ENCODE data around the gene VPS37D. TPM values are rescaled to one million over a fixed set of nuclear protein-coding genes. Genes with fewer than 3 reads are reported as not detected.

VPS37D gene
- total RNA-seq (2022; extraction: Qiagen RNA extraction), result 2.4 to 6.4 TPM (median 4.7 TPM) in 5 replicates

GRCh38 chr7:73667344-73668102, at the start of gene VPS37D:
TSS of gene VPS37D (plus strand) at chr7:73667831. CDS start at chr7:73667959, 128 bp downstream.

GRCh38 chr7:73623798-73624668, 43.6 kb upstream of the VPS37D start, which contains the start of gene MLXIPL:
TSS of gene MLXIPL (minus strand) at chr7:73624522. CDS start at chr7:73624492, 30 bp downstream.

GRCh38 chr7:73683056-73683787, 15.6 kb downstream of the VPS37D start, which contains the start of the genes BUD23 and DNAJC30:
TSS of gene BUD23 (plus strand) at chr7:73683597. CDS start at chr7:73683626, 29 bp downstream.
TSS of gene DNAJC30 (minus strand) at chr7:73683453. CDS start at chr7:73683423, 30 bp downstream.

GRCh38 chr7:73718905-73719805, 51.5 kb downstream of the VPS37D start, which contains the start of gene STX1A:
TSS of gene STX1A (minus strand) at chr7:73719669. CDS start at chr7:73719631, 38 bp downstream.

Other genes with a start within 250 kb of the VPS37D start
- 1.0 to 2.2 TPM (median 1.8 TPM) in 5 replicates for gene FZD9, start 234.1 kb upstream of the VPS37D start, total RNA-seq (2022; extraction: Qiagen RNA extraction)
- 50.4 to 65.4 TPM (median 57.5 TPM) in 5 replicates for gene BAZ1B, start 145.5 kb upstream of the VPS37D start, total RNA-seq (2022; extraction: Qiagen RNA extraction)
- gene BCL7B, start 110.1 kb upstream of the VPS37D start, total RNA-seq (2022; extraction: Qiagen RNA extraction), result 60.4 to 77.9 TPM (median 68.9 TPM) in 5 replicates
- gene TBL2, start 89.3 kb upstream of the VPS37D start, total RNA-seq (2022; extraction: Qiagen RNA extraction), result 50.9 to 57.8 TPM (median 53.4 TPM) in 5 replicates
- gene MLXIPL, start 43.3 kb upstream of the VPS37D start, total RNA-seq (2022; extraction: Qiagen RNA extraction), result 0.45 to 2.1 TPM (median 1.1 TPM) in 5 replicates
- 7.5 to 10.5 TPM (median 10.2 TPM) in 5 replicates for gene DNAJC30, start 15.6 kb downstream of the VPS37D start, total RNA-seq (2022; extraction: Qiagen RNA extraction)
- gene BUD23, start 15.8 kb downstream of the VPS37D start, total RNA-seq (2022; extraction: Qiagen RNA extraction), result 126 to 159 TPM (median 134 TPM) in 5 replicates
- gene STX1A, start 51.8 kb downstream of the VPS37D start, total RNA-seq (2022; extraction: Qiagen RNA extraction), result 69.7 to 85.9 TPM (median 79.3 TPM) in 5 replicates
- 20.2 to 26.6 TPM (median 25.6 TPM) in 5 replicates for gene ABHD11, start 71.0 kb downstream of the VPS37D start, total RNA-seq (2022; extraction: Qiagen RNA extraction)
- 1.2 to 3.8 TPM (median 3.4 TPM) in 5 replicates for gene CLDN3, start 102.4 kb downstream of the VPS37D start, total RNA-seq (2022; extraction: Qiagen RNA extraction)
- gene CLDN4, start 163.2 kb downstream of the VPS37D start, total RNA-seq (2022; extraction: Qiagen RNA extraction), result 3.6 to 5.3 TPM (median 4.6 TPM) in 5 replicates
- 6.9 to 12.4 TPM (median 11.5 TPM) in 5 replicates for gene METTL27, start 174.7 kb downstream of the VPS37D start, total RNA-seq (2022; extraction: Qiagen RNA extraction)
- gene TMEM270, start 193.3 kb downstream of the VPS37D start, total RNA-seq (2022; extraction: Qiagen RNA extraction), result 0.26 TPM in 1 of 5 replicates, not detected in the others

Measured in A549 treated with CORT108297 at 1 μM for 4 hours (cell line).